Prostate gland (tissue), 2 donors: Measurements from ENCODE around the gene BICRA.

Experiments
- CTCF ChIP-seq, 4 experiments: fragments of 200-600 bp in 2 of 4; fragments of 450-650 bp in 2 of 4; sonication (generic) in 2 of 4; IDR thresholded peaks; 1 replicate in 3 of 4; 2 replicates in 1 of 4; pipeline ENCODE4 v1.5.1; 2016 to 2019; ENCODE audit warnings: antibody characterized with exemption in 4 of 4, mild to moderate bottlenecking in 2 of 4, moderate library complexity in 2 of 4
- POLR2AphosphoS5 ChIP-seq: sonication (generic); formaldehyde crosslinking; IDR thresholded peaks from one replicate; pipeline ENCODE4 v1.6.1; 2017; ENCODE audit warnings: antibody characterized with exemption

- TF ChIP-seq CTCF (IDR thresholded peaks at IDR 0.05): no peak
- TF ChIP-seq POLR2AphosphoS5: no peak
Measured at GRCh38 chr19:47716270-47716937, 107.5 kb downstream of the BICRA start.
